ENCODE results near the gene MACF1.

Gene MACF1

DNA sequence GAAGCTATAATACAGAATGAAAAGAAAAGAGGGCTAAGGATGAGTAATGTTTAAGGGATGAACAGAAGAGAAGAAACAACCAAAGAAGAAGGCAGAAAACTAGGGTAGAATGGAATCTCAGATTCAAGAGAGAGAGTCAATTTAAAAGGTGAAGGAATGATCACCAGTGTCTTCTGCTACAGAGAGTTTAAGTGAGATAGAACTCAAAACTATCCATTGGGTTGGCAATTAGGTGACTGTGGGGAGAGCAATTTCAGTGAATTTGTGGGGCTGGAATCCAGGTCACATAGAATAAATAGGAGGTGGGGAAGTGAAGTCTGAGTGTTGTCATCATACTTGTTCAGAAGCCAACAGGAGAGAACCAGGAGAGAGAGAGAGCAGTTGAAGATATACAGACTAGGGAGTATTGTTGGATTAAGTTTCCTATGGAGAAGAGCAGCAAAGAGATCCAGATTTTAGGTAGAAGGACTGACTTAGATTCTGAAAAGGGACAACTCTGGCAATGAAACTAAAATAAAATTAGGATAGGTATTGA is 19.9 kb downstream of the MACF1 start:
- CTCF ChIA-PET, result interaction anchor here (1.0 to 12.5 kb wide), 4 partner anchors 9 to 34 kb away, joined by 3 to 123 read pairs (median 4); partner anchors contain the start of gene MACF1
- H3K27ac ChIP-seq (ENCODE audit: insufficient read depth in 1 of 2, low read depth in 1 of 2, low read length in 2 of 2, poor library complexity in 1 of 2, severe bottlenecking in 2 of 2), result no peak overlapping the region

GRCh38 chr1:39226836-39227235 is 22.3 kb downstream of the MACF1 start:
- H3K27ac ChIP-seq (ENCODE audit: insufficient read depth in 1 of 2, low read depth in 1 of 2, low read length in 2 of 2, poor library complexity in 1 of 2, severe bottlenecking in 2 of 2), result no peak overlapping the region
- H3K27me3 ChIP-seq (replicated peaks in 2 of 5; ENCODE audit: control insufficient read depth in 4 of 5, insufficient read depth in 5 of 5, low read length in 4 of 5), result no peaks in the 10 kb centered on the region
- 100% methylated on average over 1 of the region's 3 CpGs for WGBS (ENCODE audit: insufficient coverage)
- H3K4me1 ChIP-seq (ENCODE audit: control extremely low read depth in 1 of 4, control insufficient read depth in 4 of 4, insufficient read depth in 4 of 4, low read length in 3 of 4), result peaks cover 15 to 42% (median 24%) of the 10 kb centered on the region in 4 experiments
- peaks cover 3 to 23% (median 7%) of the 10 kb centered on the region in 4 experiments for H3K36me3 ChIP-seq (ENCODE audit: control insufficient read depth in 4 of 4, insufficient read depth in 4 of 4, low read length in 3 of 4)
- ChIA-PET CTCF (interaction anchor here (1.4 to 3.0 kb wide), 6 partner anchors 9 to 39 kb away, joined by 3 to 14 read pairs (median 6); no protein-coding TSS in a partner anchor), POLR2A (no interaction called here)
- H3K9me3 ChIP-seq (ENCODE audit: control extremely low read depth in 1 of 5, control insufficient read depth in 4 of 5, insufficient read depth in 2 of 5, low read depth in 1 of 5, low read length in 4 of 5), result no peaks in the 10 kb centered on the region
- DNase-seq, result no peak
- H3K4me3 ChIP-seq (ENCODE audit: control insufficient read depth in 1 of 7, extremely low read depth in 1 of 7, insufficient read depth in 4 of 7, low read depth in 2 of 7, low read length in 6 of 7), result no peak overlapping the region

More for the DNA sequence above, 19.9 kb downstream of the MACF1 start:
- POLR2A ChIA-PET, result no interaction called here
- no peaks in the 10 kb centered on the region for H3K27me3 ChIP-seq (replicated peaks in 2 of 5; ENCODE audit: control insufficient read depth in 4 of 5, insufficient read depth in 5 of 5, low read length in 4 of 5)
- peaks cover 0 to 38% (median 11%) of the 10 kb centered on the region in 4 experiments for H3K36me3 ChIP-seq (ENCODE audit: control insufficient read depth in 4 of 4, insufficient read depth in 4 of 4, low read length in 3 of 4)
- no peak overlapping the region for H3K4me3 ChIP-seq (ENCODE audit: control insufficient read depth in 1 of 7, extremely low read depth in 1 of 7, insufficient read depth in 4 of 7, low read depth in 2 of 7, low read length in 6 of 7)
- DNase-seq, result no peak
- no peaks in the 10 kb centered on the region for H3K9me3 ChIP-seq (ENCODE audit: control extremely low read depth in 1 of 5, control insufficient read depth in 4 of 5, insufficient read depth in 2 of 5, low read depth in 1 of 5, low read length in 4 of 5)
- peaks cover 0 to 28% (median 8%) of the 10 kb centered on the region in 4 experiments for H3K4me1 ChIP-seq (ENCODE audit: control extremely low read depth in 1 of 4, control insufficient read depth in 4 of 4, insufficient read depth in 4 of 4, low read length in 3 of 4)

- Histone ChIP-seq H3K27ac (ENCODE audit: insufficient read depth in 1 of 2, low read depth in 1 of 2, low read length in 2 of 2, poor library complexity in 1 of 2, severe bottlenecking in 2 of 2) (no peak overlapping the region), H3K4me1 (ENCODE audit: control extremely low read depth in 1 of 4, control insufficient read depth in 4 of 4, insufficient read depth in 4 of 4, low read length in 3 of 4) (peaks cover 15 to 42% (median 23%) of the 10 kb centered on the region in 4 experiments), H3K9me3 (ENCODE audit: control extremely low read depth in 1 of 5, control insufficient read depth in 4 of 5, insufficient read depth in 2 of 5, low read depth in 1 of 5, low read length in 4 of 5) (no peaks in the 10 kb centered on the region), H3K36me3 (ENCODE audit: control insufficient read depth in 4 of 4, insufficient read depth in 4 of 4, low read length in 3 of 4) (peaks cover 5 to 20% (median 10%) of the 10 kb centered on the region in 4 experiments), H3K27me3 (replicated peaks in 2 of 5; ENCODE audit: control insufficient read depth in 4 of 5, insufficient read depth in 5 of 5, low read length in 4 of 5) (no peaks in the 10 kb centered on the region), H3K4me3 (ENCODE audit: control insufficient read depth in 1 of 7, extremely low read depth in 1 of 7, insufficient read depth in 4 of 7, low read depth in 2 of 7, low read length in 6 of 7) (no peak overlapping the region)
- POLR2A ChIA-PET, result no interaction called here
- WGBS (ENCODE audit: insufficient coverage), result 93% methylated on average over 6 of the region's 6 CpGs
- no peak for DNase-seq
- CTCF ChIA-PET, result interaction anchor here (0.8 to 3.0 kb wide), 2 partner anchors 30 to 36 kb away, joined by 3 to 14 read pairs; no protein-coding TSS in a partner anchor
These were observed 23.8 kb downstream of the MACF1 start for GRCh38 chr1:39228252-39228651.

GRCh38 chr1:39229504-39229903 is 25.0 kb downstream of the MACF1 start:
- DNase-seq, result no peak
- Histone ChIP-seq H3K4me3 (ENCODE audit: control insufficient read depth in 1 of 7, extremely low read depth in 1 of 7, insufficient read depth in 4 of 7, low read depth in 2 of 7, low read length in 6 of 7) (no peak overlapping the region), H3K4me1 (ENCODE audit: control extremely low read depth in 1 of 4, control insufficient read depth in 4 of 4, insufficient read depth in 4 of 4, low read length in 3 of 4) (peaks cover 15 to 35% (median 23%) of the 10 kb centered on the region in 4 experiments), H3K27ac (ENCODE audit: insufficient read depth in 1 of 2, low read depth in 1 of 2, low read length in 2 of 2, poor library complexity in 1 of 2, severe bottlenecking in 2 of 2) (no peak overlapping the region), H3K36me3 (ENCODE audit: control insufficient read depth in 4 of 4, insufficient read depth in 4 of 4, low read length in 3 of 4) (peaks cover 8 to 16% (median 13%) of the 10 kb centered on the region in 4 experiments), H3K27me3 (replicated peaks in 2 of 5; ENCODE audit: control insufficient read depth in 4 of 5, insufficient read depth in 5 of 5, low read length in 4 of 5) (no peaks in the 10 kb centered on the region), H3K9me3 (ENCODE audit: control extremely low read depth in 1 of 5, control insufficient read depth in 4 of 5, insufficient read depth in 2 of 5, low read depth in 1 of 5, low read length in 4 of 5) (no peaks in the 10 kb centered on the region)
- 100% methylated on average over 2 of the region's 4 CpGs for WGBS (ENCODE audit: insufficient coverage)
- ChIA-PET CTCF (interaction anchor here (0.5 to 2.8 kb wide), 7 partner anchors 9 to 37 kb away, joined by 3 to 8 read pairs (median 3); no protein-coding TSS in a partner anchor), POLR2A (no interaction called here)

DNA sequence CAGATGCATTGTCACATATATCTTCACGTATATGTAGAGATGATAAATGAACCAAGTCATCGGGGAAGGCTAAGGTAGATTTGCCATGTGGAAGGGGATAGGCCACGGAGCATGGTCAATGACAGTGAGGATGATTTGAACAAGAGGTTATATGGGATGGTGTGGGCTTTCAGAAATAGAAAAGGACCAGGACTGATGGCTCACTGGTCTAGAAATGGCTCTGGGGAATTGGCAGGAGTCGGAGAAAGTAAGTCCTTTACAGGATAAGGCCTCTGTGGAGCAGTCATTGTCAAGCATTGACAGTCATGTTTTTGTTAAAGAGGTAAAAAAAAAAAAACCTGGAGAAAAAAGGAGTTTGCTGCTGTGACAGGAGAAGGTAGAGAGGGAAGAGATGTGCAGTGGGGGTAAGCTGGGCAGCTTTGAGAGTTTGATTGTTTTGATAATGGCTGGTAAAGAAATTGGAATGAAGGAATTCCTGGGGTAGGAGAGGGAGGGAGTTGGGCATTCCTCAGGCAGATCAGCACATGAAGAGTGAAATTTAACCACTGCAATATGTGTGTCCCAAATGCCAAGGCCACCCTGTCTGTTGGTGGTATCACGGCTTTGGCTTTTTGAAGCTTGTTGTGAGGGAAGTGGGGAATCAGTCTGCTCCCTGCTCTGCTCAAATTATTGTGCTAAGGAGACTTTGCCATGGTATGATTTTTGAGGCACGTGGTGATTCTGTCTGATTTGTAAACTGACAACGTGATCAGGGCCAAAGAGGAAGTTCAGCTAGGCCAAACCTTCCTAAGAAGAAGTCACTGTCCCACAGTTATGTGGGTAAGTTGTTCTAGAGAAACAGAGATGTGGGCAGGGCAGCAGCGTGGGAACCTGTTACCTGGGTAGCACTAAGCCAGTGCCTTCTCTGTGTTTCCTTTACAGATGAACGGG is 26.0 kb downstream of the MACF1 start:
- whole genome bisulfite sequencing (ENCODE audit: insufficient coverage), result 49% methylated on average over 9 of the region's 9 CpGs
- POLR2A ChIA-PET, result interaction anchor here (0.6 kb wide), 2 partner anchors 25 to 47 kb away, joined by 3 read pairs; no protein-coding TSS in a partner anchor
- Histone ChIP-seq H3K4me1 (ENCODE audit: control extremely low read depth in 1 of 4, control insufficient read depth in 4 of 4, insufficient read depth in 4 of 4, low read length in 3 of 4) (peaks cover 15 to 32% (median 23%) of the 10 kb centered on the region in 4 experiments), H3K27me3 (replicated peaks in 2 of 5; ENCODE audit: control insufficient read depth in 4 of 5, insufficient read depth in 5 of 5, low read length in 4 of 5) (no peaks in the 10 kb centered on the region), H3K27ac (ENCODE audit: insufficient read depth in 1 of 2, low read depth in 1 of 2, low read length in 2 of 2, poor library complexity in 1 of 2, severe bottlenecking in 2 of 2) (peak overlapping the region; percentile 33 to 69), H3K9me3 (ENCODE audit: control extremely low read depth in 1 of 5, control insufficient read depth in 4 of 5, insufficient read depth in 2 of 5, low read depth in 1 of 5, low read length in 4 of 5) (no peaks in the 10 kb centered on the region), H3K4me3 (ENCODE audit: control insufficient read depth in 1 of 7, extremely low read depth in 1 of 7, insufficient read depth in 4 of 7, low read depth in 2 of 7, low read length in 6 of 7) (peak overlapping the region in 2 of 7 experiments; percentile 4 to 5), H3K36me3 (ENCODE audit: control insufficient read depth in 4 of 4, insufficient read depth in 4 of 4, low read length in 3 of 4) (peaks cover 8 to 20% (median 15%) of the 10 kb centered on the region in 4 experiments)
- CTCF ChIA-PET, result interaction anchor here (0.6 to 2.8 kb wide), 8 partner anchors 10 to 40 kb away, joined by 3 to 8 read pairs (median 4); partner anchors contain the start of gene MACF1
- peak in 2 of 3 donors; percentile 66 to 76 for DNase-seq

DNA sequence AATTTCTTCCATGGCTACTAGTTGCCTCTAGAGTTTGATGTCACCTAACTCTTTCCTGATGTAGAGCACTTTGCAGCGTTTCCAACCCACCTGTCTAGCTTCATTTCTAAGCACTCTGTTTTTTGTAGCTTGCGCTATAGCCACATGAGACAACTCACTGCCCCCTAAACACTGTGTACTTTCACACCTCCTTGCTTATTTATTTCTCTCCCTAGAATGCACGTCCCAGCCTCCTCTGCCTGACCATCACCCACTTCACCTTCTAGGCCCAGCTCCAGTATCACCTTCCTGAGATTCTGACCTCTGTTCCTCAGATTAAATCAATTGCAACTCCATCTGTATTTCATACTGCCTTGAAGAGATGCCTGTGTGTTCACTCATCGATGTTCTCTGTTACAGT is 32.5 kb downstream of the MACF1 start:
- 88% methylated on average over 3 of the region's 4 CpGs for WGBS (ENCODE audit: insufficient coverage)
- ChIA-PET POLR2A (no interaction called here), CTCF (interaction anchor here (0.8 to 4.0 kb wide), 8 partner anchors 9 to 53 kb away, joined by 4 to 18 read pairs (median 6); partner anchors contain the start of gene MACF1)
- DNase-seq, result no peak
- Histone ChIP-seq H3K36me3 (ENCODE audit: control insufficient read depth in 4 of 4, insufficient read depth in 4 of 4, low read length in 3 of 4) (peaks cover 17 to 58% (median 31%) of the 10 kb centered on the region in 4 experiments), H3K4me1 (ENCODE audit: control extremely low read depth in 1 of 4, control insufficient read depth in 4 of 4, insufficient read depth in 4 of 4, low read length in 3 of 4) (peaks cover 0 to 8% (median 6%) of the 10 kb centered on the region in 4 experiments), H3K27ac (ENCODE audit: insufficient read depth in 1 of 2, low read depth in 1 of 2, low read length in 2 of 2, poor library complexity in 1 of 2, severe bottlenecking in 2 of 2) (no peak overlapping the region), H3K9me3 (ENCODE audit: control extremely low read depth in 1 of 5, control insufficient read depth in 4 of 5, insufficient read depth in 2 of 5, low read depth in 1 of 5, low read length in 4 of 5) (no peaks in the 10 kb centered on the region), H3K4me3 (ENCODE audit: control insufficient read depth in 1 of 7, extremely low read depth in 1 of 7, insufficient read depth in 4 of 7, low read depth in 2 of 7, low read length in 6 of 7) (no peak overlapping the region), H3K27me3 (replicated peaks in 2 of 5; ENCODE audit: control insufficient read depth in 4 of 5, insufficient read depth in 5 of 5, low read length in 4 of 5) (no peaks in the 10 kb centered on the region)
